Kidney epithelial cell (primary cell): ENCODE data around the gene TSEN15. TPM values are rescaled to one million over a fixed set of nuclear protein-coding genes. Genes with fewer than 3 reads are reported as not detected.

ENCODE experiments used
- DNase-seq: peaks from one replicate; pipeline ENCODE4 v3.0.0-alpha.2; 2010; ENCODE audit warnings: low read depth
- H3K27me3 ChIP-seq: 2 replicates; pipeline ENCODE4 v1.6.0; 2011; ENCODE audit warnings: low read length; ENCODE audit not compliant: control insufficient read depth, insufficient read depth
- H3K36me3 ChIP-seq: 2 replicates; pipeline ENCODE4 v1.5.1; 2011; ENCODE audit warnings: low read length; ENCODE audit not compliant: control insufficient read depth, insufficient read depth
- H3K4me3 ChIP-seq: 2 replicates; pipeline ENCODE4 v1.5.1; 2011; ENCODE audit warnings: low read depth, mild to moderate bottlenecking, control low read depth, low read length
- total RNA-seq: library from RNA; depleted of rRNA; stranded (reverse); fragments of >200 nt; gene quantifications from 2 replicates; pipeline ENCODE4 v1.2.3, GENCODE V29; 2015
- TF ChIP-seq, protein P1 (sequence below): IDR thresholded peaks from 2 replicates; pipeline ENCODE4 v1.5.1; 2011; ENCODE audit warnings: mild to moderate bottlenecking, moderate library complexity, low read length, control low read depth, inconsistent platforms; ENCODE audit not compliant: insufficient read depth, poor library complexity, severe bottlenecking

The TSEN15 gene
- total RNA-seq, 1 donor from 2014 or later: 50.1 TPM

DNA sequence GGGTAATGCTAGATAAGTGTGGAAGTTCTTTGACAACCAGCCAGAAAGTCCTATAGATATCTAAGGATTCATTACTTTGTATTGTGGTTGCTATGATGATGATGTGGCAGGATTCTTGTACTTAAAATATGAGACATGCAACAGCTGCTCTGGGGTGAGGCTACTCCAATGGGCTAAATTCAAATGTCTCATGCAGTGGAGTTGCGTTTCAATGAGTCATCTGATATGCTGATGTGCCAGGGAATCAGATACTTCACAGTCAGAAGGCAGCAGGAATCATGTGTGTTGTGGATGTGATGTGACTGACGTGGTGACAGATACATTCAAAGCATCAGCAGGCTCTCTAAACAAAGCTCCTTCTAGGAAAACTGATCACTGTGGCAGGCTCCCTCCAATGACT, 66.5 kb downstream of the TSEN15 start:
- TF ChIP-seq, protein P1, sequence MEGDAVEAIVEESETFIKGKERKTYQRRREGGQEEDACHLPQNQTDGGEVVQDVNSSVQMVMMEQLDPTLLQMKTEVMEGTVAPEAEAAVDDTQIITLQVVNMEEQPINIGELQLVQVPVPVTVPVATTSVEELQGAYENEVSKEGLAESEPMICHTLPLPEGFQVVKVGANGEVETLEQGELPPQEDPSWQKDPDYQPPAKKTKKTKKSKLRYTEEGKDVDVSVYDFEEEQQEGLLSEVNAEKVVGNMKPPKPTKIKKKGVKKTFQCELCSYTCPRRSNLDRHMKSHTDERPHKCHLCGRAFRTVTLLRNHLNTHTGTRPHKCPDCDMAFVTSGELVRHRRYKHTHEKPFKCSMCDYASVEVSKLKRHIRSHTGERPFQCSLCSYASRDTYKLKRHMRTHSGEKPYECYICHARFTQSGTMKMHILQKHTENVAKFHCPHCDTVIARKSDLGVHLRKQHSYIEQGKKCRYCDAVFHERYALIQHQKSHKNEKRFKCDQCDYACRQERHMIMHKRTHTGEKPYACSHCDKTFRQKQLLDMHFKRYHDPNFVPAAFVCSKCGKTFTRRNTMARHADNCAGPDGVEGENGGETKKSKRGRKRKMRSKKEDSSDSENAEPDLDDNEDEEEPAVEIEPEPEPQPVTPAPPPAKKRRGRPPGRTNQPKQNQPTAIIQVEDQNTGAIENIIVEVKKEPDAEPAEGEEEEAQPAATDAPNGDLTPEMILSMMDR: no peak
- H3K36me3 ChIP-seq: no peaks in the 10 kb centered on the region
- peak; percentile 63 for DNase-seq
- H3K27me3 ChIP-seq: no peaks in the 10 kb centered on the region
- H3K4me3 ChIP-seq: no peak overlapping the region

Other genes with a start within 250 kb of the TSEN15 start
- 3.2 and 3.6 TPM in 2 replicates for gene RGL1, start 246.6 kb upstream of the TSEN15 start, total RNA-seq
- 1.8 and 2.8 TPM in 2 replicates for gene COLGALT2, start 14.0 kb upstream of the TSEN15 start, total RNA-seq